Testis (tissue), 3 donors: Measurements from ENCODE around the gene PIK3C2B. TPM values are rescaled to one million over a fixed set of nuclear protein-coding genes. Genes with fewer than 3 reads are reported as not detected.

Experiments used
- DNase-seq: peaks from one replicate; pipeline ENCODE4 v3.0.0-alpha.2; 2019
- H3K27ac ChIP-seq, 2 donors: fragments of 200-600 bp; sonication (generic); one replicate each; pipeline ENCODE4 v1.5.1; 2019
- H3K27me3 ChIP-seq: fragments of 200-600 bp; sonication (generic); one replicate; pipeline ENCODE4 v1.5.1; 2019
- H3K36me3 ChIP-seq: fragments of 200-600 bp; sonication (generic); one replicate; pipeline ENCODE4 v1.5.1; 2017; ENCODE audit warnings: low read depth; ENCODE audit errors: missing control alignments
- H3K4me1 ChIP-seq: fragments of 200-600 bp; sonication (generic); one replicate; pipeline ENCODE4 v1.5.1; 2019
- H3K4me3 ChIP-seq, 2 donors: fragments of 200-600 bp; sonication (generic); one replicate each; pipeline ENCODE4 v1.5.1; 2017 to 2019
- H3K9me3 ChIP-seq: fragments of 200-600 bp; sonication (generic); one replicate; pipeline ENCODE4 v1.5.1; 2017
- POLR2A ChIP-seq: fragments of 450-650 bp; IDR thresholded peaks from one replicate; pipeline ENCODE4 v1.6.1; 2017; ENCODE audit warnings: antibody characterized with exemption, mild to moderate bottlenecking, moderate library complexity
- WGBS, 2 donors: methylation state at CpG; one replicate each; pipeline ENCODE4 v1.1.5; 2018; 5-methylcytosine and 5-hydroxymethylcytosine counted together
- intact Hi-C: fragments of 100-400 bp; cut with DNase I; formaldehyde crosslinking; loops from one replicate; pipeline ENCODE4 v1.15.1; 2023; ENCODE audit warnings: low total_unique reads
- polyA plus RNA-seq: library from polyadenylated mRNA; stranded (reverse); fragments of 350-450 nt; fragmentation: Illumina TruSeq; extraction: RNeasy Lipid Tissue Mini Kit (QIAGEN cat#74804); gene quantifications from one replicate; pipeline ENCODE4 v1.2.3, GENCODE V29; 2014; ENCODE audit warnings: low read depth, low replicate concordance; ENCODE audit not compliant: insufficient read depth
- total RNA-seq, 2 donors: library from RNA; depleted of rRNA; stranded (reverse); fragments of >200 nt; gene quantifications; one replicate each; pipeline ENCODE4 v1.2.3, GENCODE V29; 2016
- TF ChIP-seq, protein P1 (sequence below), 3 experiments: fragments of 450-650 bp in 2 of 3; fragments of 200-600 bp in 1 of 3; sonication (generic) in 1 of 3; IDR thresholded peaks; one replicate each; pipeline ENCODE4 v1.5.1; 2016 to 2019; ENCODE audit warnings: antibody characterized with exemption in 3 of 3, mild to moderate bottlenecking in 2 of 3, moderate library complexity in 1 of 3

The PIK3C2B gene
- total and polyA plus RNA-seq, 3 donors from 2014 or later: 7.6 to 20.1 (median 12.7) TPM

DNA sequence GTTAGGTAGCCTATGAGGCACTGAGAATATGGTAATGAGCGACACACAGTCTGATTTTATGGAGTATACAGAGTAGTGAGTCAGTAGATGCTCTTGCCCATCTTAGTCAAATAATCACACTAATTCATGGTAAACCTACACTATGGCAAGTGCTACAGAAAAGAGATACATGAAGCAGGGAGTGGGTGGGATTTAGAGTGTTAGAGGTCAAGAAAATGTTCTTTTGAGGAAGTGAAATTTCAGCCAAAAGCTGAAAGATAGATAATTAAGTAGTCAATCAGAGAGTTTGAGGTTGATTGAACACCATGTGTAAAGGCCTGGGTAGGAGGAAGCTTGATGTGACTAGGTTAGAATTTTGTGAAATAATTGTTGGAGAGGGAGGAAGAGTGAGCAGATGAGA is 36.3 kb upstream of the PIK3C2B start:
- intact Hi-C loops: no loop called here
- TF ChIP-seq, protein P1, sequence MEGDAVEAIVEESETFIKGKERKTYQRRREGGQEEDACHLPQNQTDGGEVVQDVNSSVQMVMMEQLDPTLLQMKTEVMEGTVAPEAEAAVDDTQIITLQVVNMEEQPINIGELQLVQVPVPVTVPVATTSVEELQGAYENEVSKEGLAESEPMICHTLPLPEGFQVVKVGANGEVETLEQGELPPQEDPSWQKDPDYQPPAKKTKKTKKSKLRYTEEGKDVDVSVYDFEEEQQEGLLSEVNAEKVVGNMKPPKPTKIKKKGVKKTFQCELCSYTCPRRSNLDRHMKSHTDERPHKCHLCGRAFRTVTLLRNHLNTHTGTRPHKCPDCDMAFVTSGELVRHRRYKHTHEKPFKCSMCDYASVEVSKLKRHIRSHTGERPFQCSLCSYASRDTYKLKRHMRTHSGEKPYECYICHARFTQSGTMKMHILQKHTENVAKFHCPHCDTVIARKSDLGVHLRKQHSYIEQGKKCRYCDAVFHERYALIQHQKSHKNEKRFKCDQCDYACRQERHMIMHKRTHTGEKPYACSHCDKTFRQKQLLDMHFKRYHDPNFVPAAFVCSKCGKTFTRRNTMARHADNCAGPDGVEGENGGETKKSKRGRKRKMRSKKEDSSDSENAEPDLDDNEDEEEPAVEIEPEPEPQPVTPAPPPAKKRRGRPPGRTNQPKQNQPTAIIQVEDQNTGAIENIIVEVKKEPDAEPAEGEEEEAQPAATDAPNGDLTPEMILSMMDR (IDR thresholded peaks at IDR 0.05): no peak
- no peak for TF ChIP-seq POLR2A
- H3K36me3 ChIP-seq: no peaks in the 10 kb centered on the region
- no peak overlapping the region for H3K4me3 ChIP-seq
- WGBS, 2 donors: 97 to 100% methylated on average over 1 of the region's 1 CpG
- H3K27ac ChIP-seq: no peak overlapping the region
- H3K4me1 ChIP-seq: no peaks in the 10 kb centered on the region
- no peaks in the 10 kb centered on the region for H3K9me3 ChIP-seq
- DNase-seq: no peak
- no peaks in the 10 kb centered on the region for H3K27me3 ChIP-seq

- Histone ChIP-seq H3K4me3 (no peak overlapping the region), H3K27me3 (no peaks in the 10 kb centered on the region), H3K4me1 (no peaks in the 10 kb centered on the region), H3K27ac (no peak overlapping the region), H3K9me3 (no peaks in the 10 kb centered on the region), H3K36me3 (no peaks in the 10 kb centered on the region)
- DNase-seq: no peak
- intact Hi-C loops: no loop called here
- 90 to 92% methylated on average over 7 of the region's 7 CpGs for WGBS, 2 donors
- no peak for TF ChIP-seq POLR2A
- TF ChIP-seq, protein P1 (IDR thresholded peaks at IDR 0.05): no peak
Observed at GRCh38 chr1:204529371-204529895, 34.8 kb upstream of the PIK3C2B start.

DNA sequence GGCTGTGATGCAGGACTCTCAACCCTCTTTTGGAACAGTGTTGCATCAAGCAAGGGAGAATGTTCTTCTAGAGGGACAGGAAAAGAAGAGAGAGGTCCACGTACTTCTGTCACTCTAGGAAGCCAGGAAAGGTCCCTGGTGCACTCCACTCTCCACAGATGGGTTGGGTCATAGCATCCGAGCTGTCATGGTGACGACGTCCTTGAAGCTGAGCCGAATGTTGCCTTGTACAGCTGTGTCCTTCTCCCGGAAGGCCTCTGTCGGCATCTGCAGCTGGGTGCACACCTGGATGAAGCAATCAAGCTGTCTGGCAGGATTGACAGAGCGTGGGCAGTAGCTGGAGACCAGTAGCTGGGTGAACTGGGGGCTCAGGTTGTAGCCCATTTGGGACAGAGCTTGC is 34.1 kb upstream of the PIK3C2B start:
- Histone ChIP-seq H3K27ac (no peak overlapping the region), H3K27me3 (no peaks in the 10 kb centered on the region), H3K4me3 (no peak overlapping the region), H3K4me1 (no peaks in the 10 kb centered on the region), H3K9me3 (no peaks in the 10 kb centered on the region), H3K36me3 (no peaks in the 10 kb centered on the region)
- intact Hi-C loops: no loop called here
- TF ChIP-seq POLR2A: no peak
- TF ChIP-seq, protein P1 (IDR thresholded peaks at IDR 0.05): no peak
- no peak for DNase-seq
- 61 to 77% methylated on average over 8 of the region's 8 CpGs for WGBS, 2 donors

DNA sequence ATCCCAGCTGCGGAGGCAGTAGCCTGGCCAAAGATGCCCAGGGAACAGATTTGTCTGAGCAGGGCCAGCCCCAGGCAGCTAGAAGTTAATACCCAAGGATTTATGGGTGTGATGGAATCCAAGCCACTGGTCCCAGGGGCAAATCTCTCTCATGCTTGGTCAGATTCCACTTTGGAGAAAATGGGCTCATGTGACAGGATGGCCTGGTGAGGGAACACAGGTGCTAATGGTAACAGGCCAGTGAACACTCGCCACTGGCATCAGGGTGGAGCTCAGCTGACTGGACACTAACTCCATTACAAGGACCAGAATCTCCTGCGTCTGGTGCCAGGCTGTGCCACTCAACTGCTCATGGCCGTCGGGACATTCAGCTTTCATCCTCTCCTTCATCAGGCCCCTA is 33.6 kb upstream of the PIK3C2B start:
- Histone ChIP-seq H3K4me1 (no peaks in the 10 kb centered on the region), H3K4me3 (no peak overlapping the region), H3K27ac (no peak overlapping the region), H3K36me3 (no peaks in the 10 kb centered on the region), H3K27me3 (no peaks in the 10 kb centered on the region), H3K9me3 (no peaks in the 10 kb centered on the region)
- intact Hi-C loops: no loop called here
- no peak for TF ChIP-seq POLR2A
- TF ChIP-seq, protein P1 (IDR thresholded peaks at IDR 0.05): no peak
- 93 to 96% methylated on average over 1 to 5 of the region's 5 CpGs for WGBS, 2 donors
- no peak for DNase-seq

DNA sequence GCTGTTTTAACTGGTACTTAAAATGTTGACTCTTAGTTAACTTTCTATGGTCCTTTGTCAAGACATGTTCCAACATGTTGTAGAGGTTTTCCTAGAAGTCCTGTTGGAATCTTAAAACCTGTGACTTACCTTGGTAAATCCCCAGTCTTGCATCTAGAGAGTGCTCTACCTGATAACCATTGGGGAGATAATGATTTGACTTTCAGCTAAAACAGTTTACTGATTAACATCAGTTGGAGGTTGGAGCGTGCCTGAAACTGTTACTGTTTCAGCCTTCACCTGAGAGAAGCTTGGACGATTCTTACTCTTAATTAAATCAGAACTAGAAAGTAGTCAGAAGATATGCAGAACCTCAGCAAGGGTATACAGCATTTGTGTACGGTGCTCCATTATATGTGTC is 30.4 kb upstream of the PIK3C2B start:
- Histone ChIP-seq H3K27me3 (no peaks in the 10 kb centered on the region), H3K4me1 (no peaks in the 10 kb centered on the region), H3K4me3 (no peak overlapping the region), H3K36me3 (no peaks in the 10 kb centered on the region), H3K9me3 (no peaks in the 10 kb centered on the region), H3K27ac (no peak overlapping the region)
- DNase-seq: no peak
- WGBS, 2 donors: 73 to 74% methylated on average over 3 of the region's 3 CpGs
- TF ChIP-seq POLR2A: no peak
- TF ChIP-seq, protein P1 (IDR thresholded peaks at IDR 0.05): no peak
- intact Hi-C loops: no loop called here
